Activated CD4-positive, alpha-beta T cell treated with anti-CD3 and anti-CD28 coated beads, Interleukin-2, amount 50 U/mL, for 48 hours (primary cell): ENCODE results near the gene CES3.
"Not testable (repeated sequence)": the region's sequence is repeated elsewhere in the genome, so short reads cannot be mapped to it uniquely, and the experiment has no call there.

Experiments
- DNase-seq, 2 experiments: peaks; one replicate each; pipeline ENCODE4 v3.0.0-alpha.2; 2020

Gene CES3

GRCh38 chr16:66947302-66948065 lies 13.6 kb upstream of the CES3 start:
- peak; percentile 93 to 94 for DNase-seq

DNA sequence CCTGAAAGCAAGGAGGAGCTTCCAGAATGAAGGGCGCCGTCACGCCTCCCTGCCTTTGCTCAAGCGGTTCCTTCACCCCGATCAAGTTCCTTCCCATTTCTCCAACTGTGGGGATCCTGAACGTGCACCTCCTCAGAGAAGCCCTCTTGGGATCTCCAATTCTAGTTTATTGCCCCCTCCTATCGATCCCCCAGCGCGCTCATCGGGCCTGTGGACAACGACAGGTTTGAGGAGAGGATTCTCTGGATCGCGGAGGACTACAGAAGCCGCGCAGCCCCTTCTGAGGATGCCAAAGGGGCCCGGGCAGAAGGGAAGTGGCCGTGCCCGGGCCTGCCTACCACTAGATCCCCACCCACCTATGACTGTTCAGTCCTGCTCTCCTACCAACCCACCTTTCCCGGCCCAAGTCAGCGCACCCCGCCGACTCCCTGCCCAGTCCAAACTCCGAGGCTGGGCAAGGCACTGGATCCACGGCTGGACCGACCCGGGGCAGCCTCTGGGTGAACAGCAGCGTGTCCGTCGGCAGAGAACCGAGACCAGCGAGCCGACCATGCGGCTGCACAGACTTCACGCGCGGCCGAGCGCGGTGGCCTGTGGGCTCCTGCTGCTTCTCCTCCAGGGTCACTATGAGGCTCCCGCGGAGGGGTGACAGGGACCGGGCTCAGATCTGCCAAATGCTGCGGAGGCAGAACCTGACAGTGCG lies 12.8 kb upstream of the CES3 start:
- no peak for DNase-seq

DNA sequence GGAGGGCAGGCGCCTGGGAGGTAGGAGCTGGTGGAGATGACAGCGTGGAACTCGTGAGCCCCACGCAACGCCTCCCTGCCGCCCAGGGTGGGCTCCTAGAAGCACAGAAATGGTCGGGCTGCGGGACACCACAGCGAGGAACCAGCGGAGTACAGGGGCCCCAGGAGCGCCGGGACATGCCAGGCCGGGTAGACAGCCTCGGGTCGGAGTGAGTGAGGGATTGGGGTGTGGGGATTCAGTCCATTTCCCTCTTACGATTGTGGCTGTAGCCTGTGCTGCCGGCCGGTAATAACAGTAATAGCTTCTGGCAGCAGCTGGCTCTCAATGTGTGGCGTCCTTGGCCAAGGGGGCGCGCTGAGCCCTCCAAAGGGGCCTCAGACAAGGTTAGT lies 12.2 kb upstream of the CES3 start:
- DNase-seq: no peak

DNA sequence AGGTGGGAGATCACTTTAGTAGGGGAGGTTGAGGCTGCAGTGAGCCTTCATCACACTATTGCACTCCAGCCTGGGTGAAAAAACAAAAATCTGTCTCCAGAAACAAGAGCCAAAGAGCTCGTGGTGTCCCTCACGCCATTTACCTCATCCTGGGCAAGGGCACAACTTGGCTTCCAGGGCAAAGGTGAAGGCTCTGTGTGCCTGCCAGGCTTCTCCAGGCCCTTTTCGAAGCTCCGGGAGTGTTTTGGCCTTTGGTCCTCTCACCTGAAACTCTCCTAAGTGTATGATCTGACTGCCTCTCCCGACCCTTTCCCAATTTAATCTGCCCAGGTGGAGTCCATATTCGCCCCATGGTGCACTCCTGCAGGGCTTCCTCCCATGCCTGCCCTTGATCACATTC lies 11.6 kb upstream of the CES3 start:
- no peak for DNase-seq

DNA sequence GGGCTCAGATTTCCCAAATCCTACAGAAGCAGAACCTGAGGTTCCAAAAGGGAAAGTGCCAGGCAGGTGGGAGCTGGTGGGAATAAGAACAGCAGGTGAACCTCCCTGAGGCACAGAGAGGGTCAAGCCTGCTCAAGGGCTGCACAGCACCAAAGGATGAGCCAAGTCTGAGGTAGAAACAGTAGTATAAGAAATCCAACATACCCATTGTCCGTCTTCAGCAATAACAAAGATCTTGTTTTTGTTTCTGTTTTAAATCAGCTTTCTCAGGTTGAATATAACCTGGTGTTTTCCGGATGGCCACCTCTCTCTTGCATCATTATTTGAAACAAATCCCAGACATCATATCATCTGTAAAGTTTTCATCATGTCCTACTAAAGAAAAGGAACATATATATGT lies 10.6 kb upstream of the CES3 start:
- DNase-seq: no peak

DNA sequence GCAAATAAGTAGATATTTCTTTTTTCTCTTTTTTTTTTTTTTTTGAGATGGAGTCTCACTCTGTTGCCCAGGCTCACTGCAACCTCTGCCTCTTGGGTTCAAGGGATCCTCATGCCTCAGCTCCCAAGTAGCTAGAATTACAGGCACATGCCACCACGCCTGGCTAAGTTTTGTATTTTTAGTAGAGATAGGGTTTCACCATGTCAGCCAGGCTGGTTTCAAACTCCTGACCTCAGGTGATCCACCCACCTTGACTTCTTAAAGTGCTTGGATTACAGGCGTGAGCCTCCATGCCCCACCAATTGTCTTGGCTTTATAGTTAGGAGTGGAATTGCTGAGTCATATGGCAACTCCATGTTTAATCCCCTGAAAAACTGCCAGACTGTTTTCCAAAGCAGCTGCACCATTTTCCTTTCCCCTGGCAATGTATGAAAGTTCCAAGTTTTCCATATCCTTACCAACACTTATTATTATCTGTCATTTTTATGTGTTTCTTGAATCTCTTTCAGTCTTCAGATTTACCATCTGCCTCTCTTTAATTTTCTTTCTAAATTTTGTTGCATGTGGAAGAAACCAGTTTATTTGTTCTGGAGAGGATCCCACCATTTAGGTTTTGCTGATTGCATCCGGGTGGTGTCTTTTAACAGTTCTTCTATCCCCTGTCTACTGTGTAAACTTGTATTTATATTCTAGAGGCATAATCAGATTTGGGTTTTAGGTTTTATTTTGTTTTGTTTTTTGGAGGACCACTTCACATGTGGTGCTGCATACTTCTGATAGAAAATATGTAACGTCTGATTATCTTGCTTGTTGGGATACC lies 9.9 kb upstream of the CES3 start:
- no peak for DNase-seq

- no peak for DNase-seq
These were observed 8.5 kb upstream of the CES3 start for GRCh38 chr16:66952430-66953110.

DNA sequence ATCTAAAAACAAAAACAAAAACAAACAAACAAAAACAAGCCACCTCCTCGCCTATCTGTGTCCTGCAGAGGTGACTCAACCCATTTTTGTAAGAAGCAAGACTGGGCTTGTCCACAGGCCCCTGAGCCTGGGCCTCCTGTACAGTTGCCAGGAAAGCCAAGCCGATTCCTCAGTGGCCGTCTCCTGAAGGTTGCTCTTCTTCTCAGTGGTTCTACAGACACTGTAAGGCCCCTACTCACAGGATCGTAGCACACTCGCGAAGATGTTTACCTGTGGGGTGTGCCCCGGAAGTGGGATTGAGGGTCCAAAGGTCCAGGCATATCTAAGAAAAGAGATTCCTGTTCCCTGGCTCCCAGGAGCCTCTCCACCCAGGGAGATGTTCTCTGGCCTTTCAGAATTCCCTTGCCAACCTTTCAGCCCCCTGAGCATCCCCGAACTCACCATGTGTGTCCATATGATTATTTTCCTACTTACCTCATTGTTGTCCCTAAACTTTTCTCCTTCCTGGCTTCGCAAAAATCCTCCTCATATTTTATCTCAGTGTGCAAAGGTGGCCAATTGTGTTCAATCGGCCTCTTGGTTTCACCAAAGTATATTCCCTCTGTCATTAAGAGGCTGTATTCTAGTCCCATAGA lies 7.5 kb upstream of the CES3 start:
- no peak for DNase-seq

GRCh38 chr16:66954097-66954659 lies 6.9 kb upstream of the CES3 start:
- DNase-seq: peak; percentile 82 to 87

DNA sequence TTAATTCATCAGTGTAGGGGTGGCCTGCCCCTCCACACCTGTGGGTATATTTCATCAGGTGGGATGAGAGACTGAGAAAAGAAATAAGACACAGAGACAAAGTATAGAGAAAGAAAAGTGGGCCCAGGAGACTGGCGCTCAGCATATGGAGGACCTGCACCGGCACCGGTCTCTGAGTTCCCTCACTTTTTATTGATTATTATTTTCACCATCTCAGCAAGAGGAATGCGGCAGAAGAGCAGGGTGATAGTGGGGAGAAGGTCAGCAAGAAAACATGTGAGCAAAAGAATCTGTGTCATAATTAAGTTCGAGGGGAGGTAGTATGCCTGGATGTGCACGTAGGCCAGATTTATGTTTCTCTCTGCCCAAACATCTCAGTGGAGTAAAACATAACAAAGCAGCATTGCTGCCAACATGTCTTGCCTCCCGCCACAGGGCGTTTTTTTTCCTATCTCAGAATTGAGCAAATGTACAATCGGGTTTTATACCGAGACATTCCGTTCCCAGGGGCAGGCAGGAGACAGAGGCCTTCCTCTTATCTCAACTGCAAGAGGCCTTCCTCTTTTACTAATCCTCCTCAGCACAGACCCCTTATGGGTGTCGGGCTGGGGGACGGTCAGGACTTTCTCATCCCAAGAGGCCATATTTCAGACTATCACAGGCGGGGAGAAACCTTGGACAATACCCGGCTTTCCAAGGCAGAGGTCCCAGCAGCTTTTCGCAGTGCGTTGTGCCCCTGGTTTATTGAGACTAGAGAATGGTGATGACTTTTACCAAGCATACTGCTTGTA lies 5.5 kb upstream of the CES3 start:
- not testable (repeated sequence) for DNase-seq

DNA sequence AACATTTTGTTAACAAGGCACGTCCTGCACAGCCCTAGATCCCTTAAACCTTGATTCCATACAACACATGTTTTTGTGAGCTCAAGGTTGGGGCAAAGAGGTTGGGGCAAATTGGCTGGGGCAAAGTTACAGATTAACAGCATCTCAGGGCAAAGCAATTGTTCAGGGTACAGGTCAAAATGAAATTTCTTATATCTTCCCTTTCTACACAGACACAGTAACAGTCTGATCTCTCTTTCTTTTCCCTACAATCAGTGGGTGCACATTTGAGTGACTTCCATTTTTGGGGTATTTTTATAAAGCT lies 5.0 kb upstream of the CES3 start:
- not testable (repeated sequence) for DNase-seq

GRCh38 chr16:66958857-66959703 lies 2.0 kb upstream of the CES3 start:
- no peak for DNase-seq

DNA sequence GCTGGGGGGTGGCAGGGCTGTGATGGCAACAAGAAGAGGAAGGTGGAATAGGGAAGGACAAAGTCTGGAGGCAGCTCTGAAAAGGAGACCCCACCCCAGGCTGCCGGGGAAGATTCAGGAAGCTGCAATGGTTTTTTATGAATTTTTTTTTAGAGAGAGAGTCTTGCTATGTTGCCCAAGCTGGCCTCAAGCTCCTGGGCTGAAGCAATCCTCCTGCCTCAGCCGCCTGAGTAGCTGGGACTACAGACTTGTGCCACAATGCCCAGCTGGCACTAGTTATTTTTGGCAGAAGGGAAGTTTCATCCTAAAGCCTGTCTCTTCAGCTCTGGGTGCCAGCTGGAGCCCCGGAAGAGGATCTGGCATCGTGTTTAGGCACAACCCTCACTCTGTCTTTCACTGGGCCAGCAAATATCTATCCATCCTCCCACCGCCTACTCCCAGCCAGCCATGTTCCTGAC lies 1.3 kb upstream of the CES3 start:
- no peak for DNase-seq

GRCh38 chr16:66960270-66960669 lies 796 bp upstream of the CES3 start:
- no peak for DNase-seq

GRCh38 chr16:66961914-66962313 lies 848 bp downstream of the CES3 start:
- DNase-seq: no peak

GRCh38 chr16:66964049-66964448 lies 3.0 kb downstream of the CES3 start:
- no peak for DNase-seq

DNA sequence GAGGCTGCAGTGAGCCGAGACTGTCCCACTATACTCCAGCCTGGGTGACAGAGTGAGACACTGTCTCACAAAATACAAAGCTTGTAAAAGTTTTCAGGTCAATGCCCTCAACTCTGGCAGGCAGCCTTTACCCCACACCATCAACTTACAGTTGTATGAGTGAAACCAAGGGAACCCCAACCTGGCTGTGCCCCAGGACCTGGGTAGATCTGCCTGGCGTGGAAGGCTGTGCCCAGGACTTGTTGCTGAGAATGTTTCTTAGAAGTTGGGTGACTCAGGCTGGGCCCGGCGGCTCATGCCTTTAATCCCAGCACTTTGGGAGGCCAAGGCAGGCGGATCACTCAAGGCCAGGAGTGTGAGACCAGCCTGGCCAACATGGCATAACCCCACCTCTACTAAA lies 7.8 kb downstream of the CES3 start:
- DNase-seq: no peak

DNA sequence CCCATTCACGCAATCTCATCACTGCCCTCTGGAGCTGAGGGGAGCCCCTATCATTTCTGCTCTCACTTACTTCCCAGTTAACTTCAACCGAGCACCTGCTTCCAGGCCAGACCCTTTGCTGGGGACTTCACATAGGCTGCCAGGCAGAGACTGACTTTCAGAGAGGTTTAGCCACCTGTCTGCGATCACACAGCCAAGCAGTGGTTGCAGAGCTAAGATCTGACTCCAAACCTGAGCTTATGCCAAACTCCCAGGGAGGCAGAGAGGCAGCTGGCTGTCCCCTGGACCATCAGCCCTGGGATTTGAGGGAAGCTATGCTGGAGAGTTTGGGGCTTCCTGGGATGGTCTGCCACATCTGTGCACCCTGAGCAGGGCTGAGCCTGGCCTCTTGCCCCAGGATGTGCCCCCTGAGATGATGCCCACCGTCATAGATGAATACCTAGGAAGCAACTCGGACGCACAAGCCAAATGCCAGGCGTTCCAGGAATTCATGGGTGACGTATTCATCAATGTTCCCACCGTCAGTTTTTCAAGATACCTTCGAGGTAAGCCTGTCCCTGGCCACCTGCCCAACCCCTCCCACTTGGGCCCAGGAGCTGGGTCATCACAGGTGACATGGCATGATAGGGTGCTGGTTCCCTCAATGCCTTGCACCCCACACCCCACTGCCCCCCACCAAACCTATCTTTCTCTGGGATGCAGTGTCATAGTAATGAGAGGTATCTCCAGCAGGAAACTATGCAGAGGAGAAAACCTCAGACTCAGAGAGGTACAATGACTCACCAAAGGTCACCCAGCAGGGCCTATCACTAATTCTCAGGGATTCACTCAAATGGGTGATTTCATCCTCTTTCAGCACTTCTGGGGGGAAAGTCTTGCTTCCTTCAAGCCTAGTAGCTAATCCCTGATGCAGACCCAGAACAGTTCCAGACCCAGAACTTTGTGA lies 10.0 kb downstream of the CES3 start:
- no peak for DNase-seq

DNA sequence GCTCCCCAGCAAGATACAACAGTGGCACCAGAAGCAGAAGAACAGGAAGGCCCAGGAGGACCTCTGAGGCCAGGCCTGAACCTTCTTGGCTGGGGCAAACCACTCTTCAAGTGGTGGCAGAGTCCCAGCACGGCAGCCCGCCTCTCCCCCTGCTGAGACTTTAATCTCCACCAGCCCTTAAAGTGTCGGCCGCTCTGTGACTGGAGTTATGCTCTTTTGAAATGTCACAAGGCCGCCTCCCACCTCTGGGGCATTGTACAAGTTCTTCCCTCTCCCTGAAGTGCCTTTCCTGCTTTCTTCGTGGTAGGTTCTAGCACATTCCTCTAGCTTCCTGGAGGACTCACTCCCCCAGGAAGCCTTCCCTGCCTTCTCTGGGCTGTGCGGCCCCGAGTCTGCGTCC lies 11.9 kb downstream of the CES3 start:
- DNase-seq: no peak
